A673 (cell line): Measurements from ENCODE around the gene IBSP.

Source experiments
- CTCF ChIP-seq: fragments of 300-800, 200-600 bp; sonication (generic); conservative IDR thresholded peaks from 2 replicates; pipeline ENCODE4 v1.5.1; 2017; ENCODE audit warnings: low read depth, mild to moderate bottlenecking, antibody characterized with exemption, low read length, moderate library complexity, mixed read lengths
- EZH2 ChIP-seq: fragments of 200-600 bp; sonication (generic); IDR thresholded peaks from 2 replicates; pipeline ENCODE4 v1.6.1; 2017; ENCODE audit warnings: borderline replicate concordance, low read depth, mild to moderate bottlenecking, mixed read lengths, antibody characterized with exemption, low read length; ENCODE audit not compliant: poor library complexity, severe bottlenecking

- no peak for TF ChIP-seq CTCF
- TF ChIP-seq EZH2 = no peak
Measured at GRCh38 chr4:87781569-87781968, 17.8 kb upstream of the IBSP start.
